Mammary epithelial cell (primary cell): Measurements from ENCODE around the gene HS3ST4.

Source experiments
- EZH2 ChIP-seq: IDR thresholded peaks from 2 replicates; pipeline ENCODE4 v1.6.1; 2012; ENCODE audit warnings: low read length, inconsistent platforms, borderline replicate concordance
- TF ChIP-seq, protein P1 (sequence below), 2 donors: IDR thresholded peaks in 1 of 2; conservative IDR thresholded peaks in 1 of 2; 2 replicates each; pipeline ENCODE4 v1.5.1; 2011 to 2012; ENCODE audit warnings: inconsistent platforms in 2 of 2, low read length in 2 of 2, mild to moderate bottlenecking in 2 of 2, control low read depth in 1 of 2, low read depth in 1 of 2; ENCODE audit not compliant: insufficient read depth in 1 of 2; ENCODE audit errors: extremely low read depth in 1 of 2

- TF ChIP-seq, protein P1, sequence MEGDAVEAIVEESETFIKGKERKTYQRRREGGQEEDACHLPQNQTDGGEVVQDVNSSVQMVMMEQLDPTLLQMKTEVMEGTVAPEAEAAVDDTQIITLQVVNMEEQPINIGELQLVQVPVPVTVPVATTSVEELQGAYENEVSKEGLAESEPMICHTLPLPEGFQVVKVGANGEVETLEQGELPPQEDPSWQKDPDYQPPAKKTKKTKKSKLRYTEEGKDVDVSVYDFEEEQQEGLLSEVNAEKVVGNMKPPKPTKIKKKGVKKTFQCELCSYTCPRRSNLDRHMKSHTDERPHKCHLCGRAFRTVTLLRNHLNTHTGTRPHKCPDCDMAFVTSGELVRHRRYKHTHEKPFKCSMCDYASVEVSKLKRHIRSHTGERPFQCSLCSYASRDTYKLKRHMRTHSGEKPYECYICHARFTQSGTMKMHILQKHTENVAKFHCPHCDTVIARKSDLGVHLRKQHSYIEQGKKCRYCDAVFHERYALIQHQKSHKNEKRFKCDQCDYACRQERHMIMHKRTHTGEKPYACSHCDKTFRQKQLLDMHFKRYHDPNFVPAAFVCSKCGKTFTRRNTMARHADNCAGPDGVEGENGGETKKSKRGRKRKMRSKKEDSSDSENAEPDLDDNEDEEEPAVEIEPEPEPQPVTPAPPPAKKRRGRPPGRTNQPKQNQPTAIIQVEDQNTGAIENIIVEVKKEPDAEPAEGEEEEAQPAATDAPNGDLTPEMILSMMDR (conservative IDR thresholded peaks at IDR 0.05 in 1 of 2, IDR thresholded peaks at IDR 0.05 in 1 of 2; ENCODE audit: extremely low read depth in 1 of 2, insufficient read depth in 1 of 2, low read depth in 1 of 2, low read length in 2 of 2): no peak
- TF ChIP-seq EZH2: no peak
These were observed 426.8 kb downstream of the HS3ST4 start for GRCh38 chr16:26118575-26118974.
